Osteocyte (in vitro differentiated cells): ENCODE data around the gene SOS1. TPM values are rescaled to one million over a fixed set of nuclear protein-coding genes. Genes with fewer than 3 reads are reported as not detected.

Experiments
- DNase-seq: peaks from one replicate; pipeline ENCODE4 v3.0.0; 2021; ENCODE audit warnings: mixed read lengths; ENCODE audit not compliant: unreplicated experiment; ENCODE audit errors: extremely low spot score
- H3K27ac Mint-ChIP-seq: one replicate; pipeline ENCODE4 v1.8.0; 2021; ENCODE audit warnings: mild to moderate bottlenecking, mixed read lengths; ENCODE audit not compliant: unreplicated experiment
- H3K27me3 Mint-ChIP-seq: one replicate; pipeline ENCODE4 v1.8.0; 2021; ENCODE audit warnings: mixed read lengths; ENCODE audit not compliant: unreplicated experiment
- H3K36me3 Mint-ChIP-seq: one replicate; pipeline ENCODE4 v1.8.0; 2021; ENCODE audit warnings: mixed read lengths; ENCODE audit not compliant: unreplicated experiment
- H3K4me1 Mint-ChIP-seq: one replicate; pipeline ENCODE4 v1.8.0; 2021; ENCODE audit warnings: mixed read lengths; ENCODE audit not compliant: unreplicated experiment
- H3K4me3 Mint-ChIP-seq: one replicate; pipeline ENCODE4 v1.8.0; 2021; ENCODE audit warnings: mild to moderate bottlenecking, moderate library complexity, mixed read lengths; ENCODE audit not compliant: unreplicated experiment
- H3K9me3 Mint-ChIP-seq: one replicate; pipeline ENCODE4 v1.8.0; 2021; ENCODE audit warnings: mixed read lengths; ENCODE audit not compliant: unreplicated experiment
- CTCF ChIP-seq: fragments of 200-600 bp; sonication (generic); IDR thresholded peaks from 2 replicates; pipeline ENCODE4 v1.5.0; 2021; ENCODE audit warnings: antibody characterized with exemption, mild to moderate bottlenecking, moderate library complexity
- total RNA-seq: library from RNA; stranded (reverse); gene quantifications from 2 replicates; pipeline ENCODE4 v1.2.1, GENCODE V29; 2021

SOS1 gene
- total RNA-seq, 1 donor from 2014 or later = 35.6 TPM

- DNase-seq = no peak
- Mint-ChIP-seq H3K27me3 (no peaks in the 10 kb centered on the region), H3K36me3 (peaks cover 12% of the 10 kb centered on the region), H3K4me1 (peaks cover 16% of the 10 kb centered on the region), H3K9me3 (no peaks in the 10 kb centered on the region), H3K4me3 (no peak overlapping the region), H3K27ac (no peak overlapping the region)
- peak; percentile 12 for TF ChIP-seq CTCF
Observed at GRCh38 chr2:39069136-39069515, 51.7 kb downstream of the SOS1 start.

DNA sequence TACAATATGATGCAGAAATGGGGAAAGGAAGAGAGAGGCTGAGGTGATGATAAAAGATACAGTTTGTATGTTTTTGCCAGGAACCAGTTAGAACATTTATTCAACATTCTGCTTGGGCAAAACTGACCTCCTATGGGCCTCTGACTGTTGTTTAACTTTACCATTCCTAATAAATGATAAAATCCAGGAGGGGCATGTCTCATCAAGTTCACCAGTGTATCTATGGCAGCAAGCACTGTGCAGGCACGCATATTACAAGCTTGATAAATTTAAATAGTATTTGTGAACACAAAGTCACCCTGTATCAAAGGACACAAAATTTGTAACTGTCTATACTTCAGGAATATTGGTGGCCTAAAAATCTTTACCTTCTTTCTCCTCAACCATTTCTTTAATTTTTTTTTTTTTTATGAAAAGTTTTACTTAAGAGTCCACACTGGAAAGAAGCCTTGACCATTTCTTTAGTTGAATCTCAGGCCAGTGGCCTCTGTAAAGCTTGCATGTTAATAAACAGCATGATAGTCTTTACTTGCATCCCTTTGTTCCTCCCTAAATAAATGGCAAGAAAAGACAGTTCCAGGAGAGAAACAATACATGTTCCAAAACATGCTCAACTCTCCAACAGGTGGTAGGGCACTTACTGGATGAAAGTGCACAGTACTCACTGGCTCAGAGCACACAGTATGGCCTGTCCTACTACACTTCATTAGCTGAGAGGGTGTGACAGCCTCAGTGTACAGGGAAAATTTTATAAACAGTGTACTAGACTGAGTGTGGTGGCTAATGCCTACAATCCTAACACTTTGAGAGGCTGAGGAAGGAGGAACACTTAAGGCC is 52.3 kb downstream of the SOS1 start:
- Mint-ChIP-seq H3K4me1 (peaks cover 16% of the 10 kb centered on the region), H3K36me3 (peaks cover 11% of the 10 kb centered on the region), H3K9me3 (no peaks in the 10 kb centered on the region), H3K27me3 (no peaks in the 10 kb centered on the region), H3K4me3 (no peak overlapping the region), H3K27ac (no peak overlapping the region)
- no peak for DNase-seq
- TF ChIP-seq CTCF = no peak

DNA sequence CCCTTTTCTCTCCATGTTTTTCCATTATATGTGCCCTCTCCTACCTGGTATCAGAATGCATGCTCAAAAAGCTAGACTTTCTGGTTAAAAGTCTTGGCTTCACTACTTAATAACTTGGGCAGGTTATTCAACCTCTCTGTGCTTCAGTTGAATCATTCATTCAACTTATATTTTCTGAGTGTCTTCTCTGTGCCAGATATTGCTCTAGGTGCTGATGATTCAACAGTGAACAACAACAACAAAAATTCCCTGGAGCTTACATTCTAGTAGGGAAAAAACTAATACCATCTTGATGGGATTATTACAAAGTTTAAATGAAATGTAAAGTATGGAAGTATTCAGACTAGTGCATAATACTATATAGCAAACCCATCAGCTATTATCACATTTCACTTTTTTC is 55.2 kb downstream of the SOS1 start:
- no peak for DNase-seq
- Mint-ChIP-seq H3K27ac (no peak overlapping the region), H3K4me1 (peaks cover 7% of the 10 kb centered on the region), H3K4me3 (no peak overlapping the region), H3K36me3 (peaks cover 11% of the 10 kb centered on the region), H3K9me3 (no peaks in the 10 kb centered on the region), H3K27me3 (no peaks in the 10 kb centered on the region)
- TF ChIP-seq CTCF = no peak

DNA sequence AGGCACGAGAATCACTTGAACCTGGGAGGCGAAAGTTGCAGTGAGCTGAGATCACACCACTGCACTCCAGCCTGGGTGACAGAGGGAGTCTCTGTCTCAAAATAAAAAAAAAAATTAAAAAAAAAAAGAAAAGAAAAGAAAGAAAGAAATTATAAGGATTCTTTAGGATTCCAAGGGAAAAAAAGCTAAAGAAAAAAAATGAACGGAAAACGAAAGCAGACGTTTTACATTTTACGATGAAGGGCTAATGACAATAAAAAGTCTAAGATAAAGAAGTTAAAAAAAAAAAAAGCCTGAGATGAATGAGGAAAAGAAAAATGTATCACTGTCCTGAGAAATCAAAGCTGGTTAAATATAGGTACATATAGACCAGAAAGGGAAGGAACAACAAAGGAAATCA is 58.5 kb downstream of the SOS1 start:
- Mint-ChIP-seq H3K36me3 (peaks cover 9% of the 10 kb centered on the region), H3K4me3 (no peak overlapping the region), H3K27ac (no peak overlapping the region), H3K4me1 (peaks cover 3% of the 10 kb centered on the region), H3K9me3 (no peaks in the 10 kb centered on the region), H3K27me3 (no peaks in the 10 kb centered on the region)
- DNase-seq = no peak
- no peak for TF ChIP-seq CTCF

- Mint-ChIP-seq H3K4me1 (peaks cover 3% of the 10 kb centered on the region), H3K4me3 (no peak overlapping the region), H3K9me3 (no peaks in the 10 kb centered on the region), H3K27me3 (no peaks in the 10 kb centered on the region), H3K36me3 (peaks cover 4% of the 10 kb centered on the region), H3K27ac (no peak overlapping the region)
- no peak for DNase-seq
- TF ChIP-seq CTCF = no peak
Observed at GRCh38 chr2:39061280-39061679, 59.6 kb downstream of the SOS1 start.
